Natural killer cell (primary cell): Measurements from ENCODE around the gene RPAP3. TPM values are rescaled to one million over a fixed set of nuclear protein-coding genes. Genes with fewer than 3 reads are reported as not detected.

Experiments used
- ATAC-seq, 3 donors: fragments of 150-1000 bp in 2 of 3; fragments of 200-7000 bp in 1 of 3; cut with Tn5 transposase; 1 replicate in 1 of 3; 2 replicates in 2 of 3; pipeline ENCODE4 v1.10.0; 2021; ENCODE audit warnings: mild to moderate bottlenecking in 2 of 3, moderate library complexity in 2 of 3
- DNase-seq, 2 donors: peaks; one replicate each; pipeline versions ENCODE4 v3.0.0 to v3.0.0-alpha.2; 2013 to 2021; ENCODE audit warnings: mixed read lengths in 1 of 2
- H3K27ac ChIP-seq: one replicate; pipeline ENCODE4 v1.5.1; 2013; ENCODE audit warnings: mild to moderate bottlenecking, low read length
- H3K27me3 ChIP-seq: one replicate; pipeline ENCODE4 v1.6.1; 2013; ENCODE audit warnings: low read length; ENCODE audit not compliant: control insufficient read depth, insufficient read depth
- H3K36me3 ChIP-seq: one replicate; pipeline ENCODE4 v1.6.1; 2013; ENCODE audit warnings: low read length; ENCODE audit not compliant: control insufficient read depth, insufficient read depth
- H3K4me1 ChIP-seq: one replicate; pipeline ENCODE4 v1.6.1; 2013; ENCODE audit warnings: low read length; ENCODE audit not compliant: control insufficient read depth, insufficient read depth
- H3K4me3 ChIP-seq: one replicate; pipeline ENCODE4 v1.5.1; 2013; ENCODE audit warnings: low read length
- H3K9me3 ChIP-seq: one replicate; pipeline ENCODE4 v1.6.1; 2013; ENCODE audit warnings: low read length; ENCODE audit not compliant: control insufficient read depth, insufficient read depth
- H3K27ac Mint-ChIP-seq, 2 donors: one replicate each; pipeline ENCODE4 v1.8.0; 2022; ENCODE audit warnings: mild to moderate bottlenecking in 2 of 2, mixed read lengths in 2 of 2, moderate library complexity in 1 of 2
- H3K27me3 Mint-ChIP-seq, 2 donors: one replicate each; pipeline ENCODE4 v1.8.0; 2022; ENCODE audit warnings: low read depth in 2 of 2, mixed read lengths in 2 of 2
- H3K36me3 Mint-ChIP-seq: one replicate; pipeline ENCODE4 v1.8.0; 2022; ENCODE audit warnings: mixed read lengths
- H3K4me1 Mint-ChIP-seq, 2 donors: one replicate each; pipeline ENCODE4 v1.8.0; 2022; ENCODE audit warnings: mixed read lengths in 2 of 2
- H3K4me3 Mint-ChIP-seq: one replicate; pipeline ENCODE4 v1.8.0; 2022; ENCODE audit warnings: mild to moderate bottlenecking, moderate library complexity, mixed read lengths
- H3K9me3 Mint-ChIP-seq, 2 donors: one replicate each; pipeline ENCODE4 v1.8.0; 2022; ENCODE audit warnings: mixed read lengths in 2 of 2
- CTCF ChIP-seq: fragments of 200-600 bp; IDR thresholded peaks from one replicate; pipeline ENCODE4 v1.8.0; 2022; ENCODE audit warnings: antibody characterized with exemption
- WGBS: methylation state at CpG from one replicate; pipeline ENCODE4 v1.1.7; 2013; ENCODE audit warnings: missing lambda C conversion rate; ENCODE audit not compliant: insufficient coverage; 5-methylcytosine and 5-hydroxymethylcytosine counted together
- intact Hi-C: fragments of 100-400 bp; cut with micrococcal nuclease; formaldehyde crosslinking; loops from one replicate; pipeline ENCODE4 v1.14.2; 2022
- total RNA-seq, 4 donors: library from RNA; stranded (reverse); fragments of 120-200 nt in 1 of 4; gene quantifications; one replicate each; pipeline versions ENCODE4 v1.2.3 to v1.2.4, GENCODE V29; 2013 to 2022

The RPAP3 gene
- total RNA-seq, 3 donors from 2014 or later (not counting 1 experiment from before 2014, with no cell fraction given), result 22.8 to 35.8 (median 24.8) TPM

- H3K36me3 Mint-ChIP-seq, result no peaks in the 10 kb centered on the region
- no peak overlapping the region for H3K27ac ChIP-seq
- H3K27ac Mint-ChIP-seq, result no peak overlapping the region
- peaks cover 19% of the 10 kb centered on the region for H3K4me1 ChIP-seq
- intact Hi-C loops, result no loop called here
- H3K4me1 Mint-ChIP-seq, result peaks cover 6 to 16% of the 10 kb centered on the region in 2 donors
- H3K4me3 Mint-ChIP-seq, result no peak overlapping the region
- peaks cover 18 to 20% of the 10 kb centered on the region in 2 donors for H3K27me3 Mint-ChIP-seq
- ATAC-seq, result no peak
- no peaks in the 10 kb centered on the region for H3K36me3 ChIP-seq
- H3K4me3 ChIP-seq, result no peak overlapping the region
- no peak for DNase-seq
- peaks cover 4% of the 10 kb centered on the region for H3K27me3 ChIP-seq
- TF ChIP-seq CTCF, result no peak
- H3K9me3 Mint-ChIP-seq, result no peaks in the 10 kb centered on the region
- no peaks in the 10 kb centered on the region for H3K9me3 ChIP-seq
- 84% methylated on average over 7 of the region's 7 CpGs for WGBS
Observed at GRCh38 chr12:47746523-47746922, 40.7 kb upstream of the RPAP3 start.

- WGBS, result 92% methylated on average over 5 of the region's 5 CpGs
- no peak for ATAC-seq
Observed at GRCh38 chr12:47746073-47746472, 40.2 kb upstream of the RPAP3 start.

GRCh38 chr12:47745485-47746041, 39.7 kb upstream of the RPAP3 start:
- Histone ChIP-seq H3K4me3 (no peak overlapping the region), H3K9me3 (no peaks in the 10 kb centered on the region), H3K4me1 (peaks cover 29% of the 10 kb centered on the region), H3K27ac (no peak overlapping the region), H3K27me3 (peaks cover 6% of the 10 kb centered on the region), H3K36me3 (no peaks in the 10 kb centered on the region)
- 87% methylated on average over 16 of the region's 16 CpGs for WGBS
- no peak for ATAC-seq
- Mint-ChIP-seq H3K4me3 (no peak overlapping the region), H3K36me3 (no peaks in the 10 kb centered on the region), H3K27ac (no peak overlapping the region), H3K27me3 (peaks cover 18 to 20% of the 10 kb centered on the region in 2 donors), H3K9me3 (no peaks in the 10 kb centered on the region), H3K4me1 (peaks cover 12 to 26% of the 10 kb centered on the region in 2 donors)
- intact Hi-C loops, result no loop called here
- TF ChIP-seq CTCF, result no peak
- no peak for DNase-seq

More at GRCh38 chr12:47746073-47746472, 40.2 kb upstream of the RPAP3 start:
- Mint-ChIP-seq H3K9me3 (no peaks in the 10 kb centered on the region), H3K27ac (no peak overlapping the region), H3K27me3 (peaks cover 18 to 20% of the 10 kb centered on the region in 2 donors), H3K36me3 (no peaks in the 10 kb centered on the region), H3K4me3 (no peak overlapping the region), H3K4me1 (peaks cover 11 to 20% of the 10 kb centered on the region in 2 donors)
- Histone ChIP-seq H3K27me3 (peaks cover 4% of the 10 kb centered on the region), H3K27ac (no peak overlapping the region), H3K9me3 (no peaks in the 10 kb centered on the region), H3K36me3 (no peaks in the 10 kb centered on the region), H3K4me3 (no peak overlapping the region), H3K4me1 (peaks cover 24% of the 10 kb centered on the region)
- TF ChIP-seq CTCF, result no peak
- intact Hi-C loops, result no loop called here
- DNase-seq, result no peak
